Measurements from ENCODE around the gene EBF3.

Gene EBF3

DNA sequence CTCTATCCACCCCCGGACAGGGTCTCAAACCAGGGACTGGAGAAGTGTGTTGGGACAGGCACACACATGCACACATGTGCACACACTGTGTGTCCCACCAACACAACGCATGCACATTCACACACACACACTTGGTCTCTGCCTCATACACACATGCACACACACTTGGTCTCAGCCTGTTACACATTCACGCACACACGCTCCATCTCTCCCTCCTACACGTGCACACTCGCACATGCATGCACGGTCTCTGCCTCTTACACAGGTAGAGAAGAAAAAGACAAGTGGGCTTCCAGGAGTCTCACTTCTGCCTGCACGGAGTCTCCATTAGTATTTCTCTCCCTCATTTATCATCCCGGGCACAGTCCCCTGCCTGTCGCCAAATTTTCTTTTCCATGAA lies 171.2 kb downstream of the EBF3 start:
- H3K4me3 ChIP-seq (ENCODE audit: low read depth, low read length), result no peak overlapping the region
- TF ChIP-seq, protein P1, sequence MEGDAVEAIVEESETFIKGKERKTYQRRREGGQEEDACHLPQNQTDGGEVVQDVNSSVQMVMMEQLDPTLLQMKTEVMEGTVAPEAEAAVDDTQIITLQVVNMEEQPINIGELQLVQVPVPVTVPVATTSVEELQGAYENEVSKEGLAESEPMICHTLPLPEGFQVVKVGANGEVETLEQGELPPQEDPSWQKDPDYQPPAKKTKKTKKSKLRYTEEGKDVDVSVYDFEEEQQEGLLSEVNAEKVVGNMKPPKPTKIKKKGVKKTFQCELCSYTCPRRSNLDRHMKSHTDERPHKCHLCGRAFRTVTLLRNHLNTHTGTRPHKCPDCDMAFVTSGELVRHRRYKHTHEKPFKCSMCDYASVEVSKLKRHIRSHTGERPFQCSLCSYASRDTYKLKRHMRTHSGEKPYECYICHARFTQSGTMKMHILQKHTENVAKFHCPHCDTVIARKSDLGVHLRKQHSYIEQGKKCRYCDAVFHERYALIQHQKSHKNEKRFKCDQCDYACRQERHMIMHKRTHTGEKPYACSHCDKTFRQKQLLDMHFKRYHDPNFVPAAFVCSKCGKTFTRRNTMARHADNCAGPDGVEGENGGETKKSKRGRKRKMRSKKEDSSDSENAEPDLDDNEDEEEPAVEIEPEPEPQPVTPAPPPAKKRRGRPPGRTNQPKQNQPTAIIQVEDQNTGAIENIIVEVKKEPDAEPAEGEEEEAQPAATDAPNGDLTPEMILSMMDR (IDR thresholded peaks at IDR 0.05; ENCODE audit: insufficient read depth, low read length, missing control alignments), result no peak
- no peak for DNase-seq (ENCODE audit: low read depth, low spot score)
- ChIA-PET CTCF (no interaction called here), POLR2A (no interaction called here)

DNA sequence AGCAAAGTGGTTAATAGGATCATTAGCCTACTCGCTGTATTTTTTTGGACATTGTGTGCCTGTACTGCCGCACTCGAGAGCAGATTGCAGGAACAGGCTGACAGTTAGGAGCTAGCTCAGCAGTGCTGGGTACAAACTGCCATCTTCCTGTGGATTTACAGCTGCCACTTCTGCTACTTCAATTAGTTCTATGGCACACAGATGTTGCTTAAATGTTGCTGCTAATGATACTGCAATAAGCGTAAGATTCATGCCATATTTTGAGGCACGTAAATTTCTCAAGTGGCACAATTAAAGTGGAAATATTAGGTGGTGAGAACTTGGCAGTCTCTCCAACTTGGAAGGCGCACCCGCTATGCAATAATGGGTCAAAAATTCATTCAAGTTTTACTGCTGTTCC lies 171.9 kb downstream of the EBF3 start:
- CTCF ChIA-PET, result no interaction called here

DNA sequence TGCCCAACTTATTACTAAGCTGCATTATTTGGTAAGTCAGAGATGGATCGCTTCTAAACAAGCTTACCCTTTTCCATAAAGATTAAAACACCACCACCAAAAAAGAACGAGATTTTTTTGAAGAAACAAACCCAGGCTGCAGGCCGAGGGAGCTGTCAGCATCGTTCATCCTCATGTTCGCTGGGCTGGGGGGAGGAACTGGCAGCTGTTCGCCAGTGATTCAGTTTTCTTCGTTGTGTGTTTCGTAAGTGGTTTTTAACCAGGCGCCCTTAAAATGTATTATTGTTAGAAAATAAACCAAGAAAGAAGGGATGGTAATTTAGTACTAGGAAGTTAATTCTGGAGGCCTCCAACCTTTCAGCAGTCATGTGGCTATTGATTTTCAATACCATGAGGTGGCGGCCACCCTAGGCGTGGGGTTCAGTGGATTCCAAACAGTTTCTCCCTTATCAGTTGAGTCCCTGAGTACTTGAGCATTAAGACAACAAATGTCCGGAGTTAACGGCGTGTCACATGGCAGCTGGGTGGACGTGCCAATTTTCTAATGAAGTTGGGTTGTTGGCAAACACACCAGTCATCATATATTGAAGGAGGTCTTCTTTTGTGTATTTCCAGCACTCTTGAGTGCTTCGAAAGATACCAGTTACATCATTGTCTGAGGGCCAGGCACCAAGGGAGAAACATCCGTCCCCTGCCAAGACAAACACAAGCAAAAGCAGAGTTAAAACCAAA lies 173.2 kb downstream of the EBF3 start:
- POLR2A ChIA-PET, result no interaction called here
- CTCF ChIA-PET, result no interaction called here
- TF ChIP-seq, protein P1 (IDR thresholded peaks at IDR 0.05; ENCODE audit: insufficient read depth, low read length, missing control alignments), result no peak
- no peak overlapping the region for H3K4me3 ChIP-seq (ENCODE audit: low read depth, low read length)
- DNase-seq (ENCODE audit: low read depth, low spot score), result no peak

More for the DNA sequence above, 171.9 kb downstream of the EBF3 start:
- no peak for DNase-seq (ENCODE audit: low read depth, low spot score)
- POLR2A ChIA-PET, result no interaction called here
- no peak overlapping the region for H3K4me3 ChIP-seq (ENCODE audit: low read depth, low read length)
- TF ChIP-seq, protein P1 (IDR thresholded peaks at IDR 0.05; ENCODE audit: insufficient read depth, low read length, missing control alignments), result no peak

DNA sequence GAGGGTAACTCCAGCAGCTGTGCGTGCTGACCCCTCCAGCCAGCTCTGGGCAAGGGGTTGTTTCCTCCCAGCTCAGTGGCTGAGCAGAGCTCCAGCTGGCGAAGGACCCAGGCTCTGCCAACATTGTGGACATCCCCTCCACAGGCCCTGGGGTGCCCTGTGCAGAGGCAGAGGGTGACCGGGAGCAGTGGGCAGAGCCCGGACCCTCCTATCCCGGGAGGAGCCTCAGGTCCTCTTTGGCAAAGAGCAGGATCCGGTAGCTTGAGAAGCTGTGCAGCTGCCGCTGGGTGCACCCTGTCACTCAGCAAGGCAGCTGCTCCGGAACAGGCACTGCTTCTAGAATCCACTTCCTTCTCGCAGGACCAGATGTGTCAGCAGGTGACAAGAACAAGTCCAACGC lies 175.9 kb downstream of the EBF3 start:
- DNase-seq (ENCODE audit: low read depth, low spot score), result no peak
- no peak overlapping the region for H3K4me3 ChIP-seq (ENCODE audit: low read depth, low read length)
- TF ChIP-seq, protein P1 (IDR thresholded peaks at IDR 0.05; ENCODE audit: insufficient read depth, low read length, missing control alignments), result no peak
- ChIA-PET CTCF (no interaction called here), POLR2A (no interaction called here)

DNA sequence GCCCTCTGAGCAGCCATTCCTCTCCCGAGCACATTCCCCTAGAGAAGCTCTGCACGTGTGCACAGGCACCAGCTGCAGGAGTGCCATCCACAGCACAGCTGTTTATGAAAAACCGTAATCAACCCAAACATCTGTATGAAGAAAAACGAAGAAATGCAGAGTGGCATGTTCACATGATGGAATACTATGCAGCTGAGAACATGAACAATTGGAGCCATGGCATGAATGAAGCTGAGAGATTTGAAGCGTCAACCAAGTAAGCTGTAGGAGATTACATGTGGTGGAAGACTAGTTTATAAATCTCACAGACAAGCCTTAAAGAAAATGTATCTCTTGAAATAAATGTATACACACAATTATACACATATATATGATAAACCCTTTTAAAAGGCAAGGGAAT lies 176.5 kb downstream of the EBF3 start:
- ChIA-PET POLR2A (no interaction called here), CTCF (no interaction called here)
- no peak for DNase-seq (ENCODE audit: low read depth, low spot score)
- TF ChIP-seq, protein P1 (IDR thresholded peaks at IDR 0.05; ENCODE audit: insufficient read depth, low read length, missing control alignments), result no peak
- H3K4me3 ChIP-seq (ENCODE audit: low read depth, low read length), result no peak overlapping the region

DNA sequence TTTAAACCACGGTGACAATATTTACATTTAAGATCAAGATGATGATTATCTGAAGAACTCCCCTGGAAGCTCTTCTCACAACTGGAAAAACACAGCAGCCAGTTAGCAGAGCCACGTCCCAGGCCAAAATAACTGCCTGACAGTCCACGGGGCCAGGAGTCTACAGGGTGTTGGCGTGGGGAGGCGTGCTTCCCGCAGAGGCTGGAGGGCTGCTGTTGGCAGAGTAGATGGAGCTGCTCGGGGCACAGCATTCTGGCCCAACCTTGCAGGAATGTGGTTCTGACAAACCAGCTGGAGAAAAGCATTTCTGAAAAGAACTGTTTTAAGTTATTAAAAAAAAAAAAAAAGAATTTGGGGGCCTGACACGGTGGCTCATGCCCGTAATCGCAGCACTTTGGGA lies 177.9 kb downstream of the EBF3 start:
- CTCF ChIA-PET, result no interaction called here
- POLR2A ChIA-PET, result no interaction called here
- TF ChIP-seq, protein P1 (IDR thresholded peaks at IDR 0.05; ENCODE audit: insufficient read depth, low read length, missing control alignments), result no peak

More for the DNA sequence above, 177.9 kb downstream of the EBF3 start:
- DNase-seq (ENCODE audit: low read depth, low spot score), result no peak
- no peak overlapping the region for H3K4me3 ChIP-seq (ENCODE audit: low read depth, low read length)

Data from AG04449 (cell line).